Stimulated activated CD4-positive, alpha-beta T cell treated with anti-CD3 and anti-CD28 coated beads, Interleukin-1b, Interleukin-23, amount 100 ng/mL, for 1 hour (primary cell): ENCODE data around the gene TRMT2B.
"Not testable (repeated sequence)": the region's sequence is repeated elsewhere in the genome, so short reads cannot be mapped to it uniquely, and the experiment has no call there.

Experiments
- DNase-seq, 2 donors: peaks; one replicate each; pipeline ENCODE4 v3.0.0-alpha.2; 2020; ENCODE audit warnings: low read depth in 2 of 2

Gene TRMT2B

DNA sequence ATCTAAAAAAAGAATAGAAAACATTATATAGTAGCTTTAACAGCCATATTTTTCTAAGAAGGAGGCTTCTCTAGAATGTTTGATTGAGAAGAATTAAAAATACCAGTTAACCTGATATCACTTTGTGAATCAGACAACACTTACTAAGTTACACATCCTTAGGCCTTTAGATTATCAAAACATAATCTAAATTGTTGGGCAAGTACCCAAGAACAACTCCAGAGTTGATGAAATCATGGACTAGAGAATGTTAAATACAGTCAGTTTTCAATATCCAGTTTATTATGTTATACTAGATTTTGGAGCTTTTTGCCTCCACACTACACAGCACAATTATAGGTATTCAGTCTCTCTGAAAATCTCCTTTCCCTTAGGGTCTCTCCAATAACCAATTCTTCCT lies 42.8 kb downstream of the TRMT2B start:
- no peak for DNase-seq

GRCh38 chrX:100999451-100999850 lies 52.5 kb downstream of the TRMT2B start:
- no peak for DNase-seq

DNA sequence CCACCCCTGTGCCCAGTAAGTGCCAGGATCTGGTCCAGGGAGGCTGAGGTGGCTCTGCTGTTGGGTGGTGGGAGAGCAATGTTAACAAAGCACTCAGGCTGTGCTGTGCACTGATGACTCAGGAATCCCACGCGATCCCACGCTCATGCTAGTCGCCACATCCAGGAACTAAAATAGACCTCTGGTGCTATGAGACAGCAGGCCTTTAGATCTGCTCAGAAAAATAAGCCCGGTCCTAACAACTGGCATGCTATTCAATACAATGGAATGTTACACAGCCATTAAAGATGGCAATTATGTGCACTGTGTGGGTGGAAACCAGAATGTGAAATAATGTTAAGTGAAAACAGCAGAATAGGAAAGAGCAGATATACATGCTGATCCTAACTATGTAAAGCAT lies 56.4 kb downstream of the TRMT2B start:
- no peak for DNase-seq

GRCh38 chrX:100994352-100995281 lies 57.3 kb downstream of the TRMT2B start:
- DNase-seq = no peak

DNA sequence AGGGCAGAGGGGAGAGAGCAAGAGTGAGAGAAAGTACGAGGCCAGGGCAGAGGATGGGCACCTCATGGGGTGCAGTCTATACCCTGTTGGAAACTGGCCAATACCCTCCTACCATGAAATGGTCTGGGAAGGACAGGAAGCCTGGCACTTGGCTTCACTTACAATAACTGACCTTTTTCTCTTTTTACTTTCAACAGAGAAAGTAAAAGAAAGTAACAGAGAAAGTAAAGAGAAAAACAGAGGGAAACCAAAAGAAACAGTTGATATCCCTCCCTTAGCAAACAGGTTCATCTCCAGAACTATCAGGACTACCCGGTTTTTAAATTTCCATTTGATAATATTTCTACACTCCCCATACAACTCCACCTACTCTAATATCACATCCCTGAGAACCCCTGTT lies 61.8 kb downstream of the TRMT2B start:
- DNase-seq = no peak

DNA sequence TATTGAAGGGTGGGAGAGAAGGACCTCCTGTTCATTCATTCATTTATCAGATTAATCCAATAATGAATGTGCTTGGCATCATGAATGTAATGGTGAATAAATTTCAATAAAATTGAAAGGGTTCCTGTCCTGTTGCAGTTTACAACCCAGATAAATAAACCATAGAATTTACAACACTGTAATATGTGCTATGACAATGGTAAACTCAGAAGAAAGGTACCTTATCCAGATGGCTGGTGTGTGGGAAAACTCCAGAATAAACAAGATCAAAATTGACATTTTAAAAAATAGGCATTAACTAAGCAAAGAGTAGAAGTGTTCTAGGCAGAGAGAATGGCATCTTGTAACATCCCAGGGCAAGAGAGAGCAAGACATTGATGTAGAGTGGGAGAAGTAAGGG lies 67.1 kb downstream of the TRMT2B start:
- DNase-seq = no peak

DNA sequence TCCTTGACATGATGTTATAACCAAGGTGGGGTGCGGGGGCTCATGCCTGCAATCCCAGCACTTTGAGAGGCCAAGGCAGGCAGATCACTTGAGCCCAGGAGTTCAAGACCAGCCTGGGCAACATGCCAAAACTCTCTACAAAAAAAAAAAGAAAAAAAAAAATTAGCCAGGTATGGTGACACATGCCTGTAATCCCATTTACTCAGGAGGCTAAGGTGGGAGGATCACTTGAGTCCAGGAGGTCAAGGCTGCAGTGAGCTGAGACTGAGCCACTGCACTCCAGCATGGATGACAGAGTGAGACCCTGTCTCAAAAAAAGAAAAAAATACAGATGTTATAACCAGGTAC lies 70.4 kb downstream of the TRMT2B start:
- DNase-seq = not testable (repeated sequence)

GRCh38 chrX:100980608-100981497 lies 71.1 kb downstream of the TRMT2B start:
- DNase-seq = no peak

- no peak for DNase-seq
Observed at GRCh38 chrX:100979881-100980607, 71.9 kb downstream of the TRMT2B start.

GRCh38 chrX:100976211-100976610 lies 75.7 kb downstream of the TRMT2B start:
- no peak for DNase-seq

- no peak for DNase-seq
Observed at GRCh38 chrX:100975212-100975611, 76.7 kb downstream of the TRMT2B start.

DNA sequence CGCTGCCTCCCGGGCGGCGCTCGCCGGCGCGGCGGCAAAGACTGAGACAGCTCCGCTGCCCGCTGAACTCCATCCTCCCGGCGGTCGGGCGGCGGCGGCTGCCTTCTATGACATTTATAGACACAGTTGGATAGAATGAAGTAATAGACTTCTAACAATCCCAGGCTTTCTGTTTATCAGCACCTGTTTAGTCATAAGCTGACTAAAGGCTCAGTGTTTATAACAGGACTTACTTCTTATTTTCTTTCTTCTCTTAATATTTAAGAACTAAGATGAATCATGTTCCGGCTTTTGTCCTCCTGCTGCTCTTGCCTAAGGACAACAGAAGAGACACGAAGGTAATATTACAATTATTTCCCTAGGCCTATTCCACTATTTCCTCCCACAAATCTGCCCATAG lies 78.5 kb downstream of the TRMT2B start:
- no peak for DNase-seq

DNA sequence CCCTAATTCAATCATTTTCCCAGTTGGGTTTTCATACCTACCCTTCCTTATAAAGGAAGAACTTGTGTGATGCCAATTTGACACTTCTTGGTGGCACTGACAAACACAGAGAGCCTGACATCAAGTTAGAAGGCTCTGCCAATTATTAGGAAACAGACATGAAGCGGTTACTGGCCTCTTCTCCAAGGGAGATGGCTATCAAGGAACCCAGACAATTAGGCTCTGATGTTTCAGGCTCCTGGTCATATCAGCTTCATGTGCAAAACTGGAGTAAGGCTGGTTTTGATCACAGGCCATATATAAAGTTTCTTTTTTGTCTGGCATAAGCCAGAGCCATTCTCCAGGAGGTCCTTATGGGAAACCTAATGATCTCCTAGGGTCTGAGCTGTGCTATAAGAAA lies 82.0 kb downstream of the TRMT2B start:
- no peak for DNase-seq

DNA sequence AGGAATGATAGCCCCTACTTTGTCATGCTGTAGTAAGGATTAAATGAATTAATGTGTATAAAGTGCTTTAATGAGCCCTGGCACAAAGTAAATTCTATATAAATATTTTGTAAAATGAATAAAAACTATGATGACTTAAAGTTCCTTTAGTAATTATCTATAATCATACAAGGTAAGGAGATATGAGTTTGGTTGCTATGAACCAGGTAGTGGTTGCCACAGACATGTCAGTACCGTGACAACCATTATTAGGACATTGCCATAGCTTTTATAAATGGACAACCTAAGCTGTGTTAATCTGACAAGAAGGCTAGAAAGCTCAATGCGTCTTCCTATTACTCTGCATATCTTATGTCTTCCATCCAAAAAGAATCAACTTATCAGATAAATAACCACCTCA lies 82.5 kb downstream of the TRMT2B start, which contains the start of gene ARL13A:
Gene ARL13A, plus strand, starts transcription at position 301 of the 400 bp plus-strand sequence. CDS start 3,982 bp downstream, outside the sequence.
- no peak for DNase-seq

DNA sequence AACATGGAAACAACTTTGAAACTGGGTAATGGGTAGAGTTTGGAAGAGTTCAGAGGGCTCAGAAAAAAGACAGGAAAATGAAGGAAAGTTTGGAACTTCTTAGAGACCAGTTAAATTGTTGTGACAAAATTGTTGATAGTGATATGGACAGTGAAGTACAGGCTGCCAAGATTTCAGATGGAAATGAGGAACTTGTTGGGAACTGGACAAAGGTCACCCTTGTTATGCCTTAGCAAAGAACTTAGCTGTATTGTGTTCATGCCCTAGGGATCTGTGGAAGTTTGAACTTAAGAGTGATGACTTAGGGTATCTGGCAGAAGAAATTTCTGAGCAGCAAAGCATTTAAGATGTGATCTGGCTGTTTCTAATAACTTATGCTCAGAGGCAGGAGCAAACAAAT lies 87.5 kb downstream of the TRMT2B start:
- DNase-seq = no peak

- no peak for DNase-seq
Observed at GRCh38 chrX:100962811-100963210, 89.1 kb downstream of the TRMT2B start.
